Spleen (tissue), 11 donors: ENCODE results near the gene NBEA. TPM values are rescaled to one million over a fixed set of nuclear protein-coding genes. Genes with fewer than 3 reads are reported as not detected.

Source experiments
- DNase-seq: peaks from one replicate; pipeline ENCODE4 v3.0.0-alpha.2; 2020
- H3K27ac ChIP-seq, 8 donors: fragments of 200-600 bp; sonication (generic) in 7 of 8; 1 replicate in 4 of 8; 2 replicates in 4 of 8; pipeline versions ENCODE4 v1.5.0 to v1.8.0; 2016 to 2021; ENCODE audit warnings: inconsistent platforms in 4 of 8, mild to moderate bottlenecking in 4 of 8, moderate library complexity in 1 of 8
- H3K27me3 ChIP-seq, 7 donors: fragments of 200-600 bp; sonication (generic) in 6 of 7; replicated peaks in 1 of 7; 1 replicate in 4 of 7; 2 replicates in 3 of 7; pipeline versions ENCODE4 v1.5.0 to v1.8.0; 2016 to 2021; ENCODE audit warnings: inconsistent platforms in 3 of 7, mild to moderate bottlenecking in 1 of 7
- H3K36me3 ChIP-seq, 6 donors: fragments of 200-600 bp; sonication (generic) in 5 of 6; 1 replicate in 4 of 6; 2 replicates in 2 of 6; pipeline versions ENCODE4 v1.5.0 to v1.8.0; 2016 to 2021; ENCODE audit warnings: inconsistent platforms in 2 of 6
- H3K4me1 ChIP-seq, 6 donors: fragments of 200-600 bp; sonication (generic) in 5 of 6; 1 replicate in 3 of 6; 2 replicates in 3 of 6; pipeline versions ENCODE4 v1.5.0 to v1.8.0; 2016 to 2021; ENCODE audit warnings: inconsistent platforms in 3 of 6
- H3K4me3 ChIP-seq, 8 donors: fragments of 200-600 bp; sonication (generic) in 7 of 8; 1 replicate in 4 of 8; 2 replicates in 4 of 8; pipeline versions ENCODE4 v1.5.0 to v1.8.0; 2016 to 2021; ENCODE audit warnings: inconsistent platforms in 4 of 8, mild to moderate bottlenecking in 4 of 8, moderate library complexity in 2 of 8
- H3K9me3 ChIP-seq, 8 donors: fragments of 200-600 bp; sonication (generic) in 7 of 8; 1 replicate in 4 of 8; 2 replicates in 4 of 8; pipeline versions ENCODE4 v1.5.0 to v1.8.0; 2016 to 2021; ENCODE audit warnings: inconsistent platforms in 4 of 8
- CTCF ChIP-seq, 11 experiments: fragments of 200-600 bp in 7 of 11; fragments of 450-650 bp in 4 of 11; sonication (generic) in 4 of 11; IDR thresholded peaks in 8 of 11; conservative IDR thresholded peaks in 3 of 11; 1 replicate in 7 of 11; 2 replicates in 4 of 11; pipeline versions ENCODE4 v1.4.0 to v1.8.0; 2016 to 2021; ENCODE audit warnings: antibody characterized with exemption in 11 of 11, inconsistent platforms in 4 of 11, mild to moderate bottlenecking in 1 of 11
- POLR2A ChIP-seq, 3 donors: fragments of 450-650 bp; IDR thresholded peaks; one replicate each; pipeline ENCODE4 v1.5.1; 2017; ENCODE audit warnings: antibody characterized with exemption in 3 of 3, mild to moderate bottlenecking in 1 of 3
- POLR2AphosphoS5 ChIP-seq, 3 donors: sonication (generic); formaldehyde crosslinking; IDR thresholded peaks; one replicate each; pipeline ENCODE4 v1.5.1; 2017; ENCODE audit warnings: antibody characterized with exemption in 3 of 3
- WGBS, 5 donors: extraction: QIAGEN DNeasy Blood & Tissue Kit in 3 of 5; methylation state at CpG; one replicate each; pipeline versions ENCODE4 v1.1.5 to v1.1.7; 2013 to 2018; 5-methylcytosine and 5-hydroxymethylcytosine counted together
- intact Hi-C: fragments of 100-400 bp; cut with DNase I; formaldehyde crosslinking; loops from one replicate; pipeline ENCODE4 v1.15.0; 2023; ENCODE audit warnings: low total_unique reads
- polyA plus RNA-seq, 3 donors: library from polyadenylated mRNA; stranded (reverse); fragments of 200-250 nt; gene quantifications; one replicate each; pipeline ENCODE4 v1.2.1, GENCODE V29; 2013
- total RNA-seq, 7 donors: library from RNA; depleted of rRNA in 3 of 7; stranded (reverse); fragments of >200 nt in 3 of 7; fragmentation: NEBNext Ultra II Directional in 4 of 7; extraction: Animal tissue kit (Norgen Biotek cat#: 25700) in 4 of 7; gene quantifications; one replicate each; pipeline versions ENCODE4 v1.1.0 to v1.2.1, GENCODE V29; 2016 to 2021
- donor health status: healthy with polysubstance abuse.
- donor health status: DM: no; HTN: no; CAD: no; lungs with moderate emphysema.
- donor health status: DM: no; HTN: no; CAD: no.
- donor health status: Bipolar disorder and iron deficiency.
- donor health status: healthy.
- donor health status: DM: no; HTN: no; CAD: no.
- donor health status: DM: yes; HTN: yes; CAD: no.

Gene NBEA
- total and polyA plus RNA-seq, 10 donors, result 1.8 to 27.7 (median 12.9) TPM

GRCh38 chr13:35716729-35717128 is 774.7 kb downstream of the NBEA start:
- intact Hi-C loops, result no loop called here
- DNase-seq, result no peak
- WGBS, 5 donors, result 83 to 95% (median 92%) methylated on average over 9 to 15 of the region's 15 CpGs

GRCh38 chr13:35718084-35718483 is 776.0 kb downstream of the NBEA start:
- peaks cover 0 to 24% (median 0%) of the 10 kb centered on the region in 7 donors for H3K27me3 ChIP-seq
- H3K9me3 ChIP-seq, result no peaks in the 10 kb centered on the region
- H3K27ac ChIP-seq, result no peak overlapping the region
- intact Hi-C loops, result no loop called here
- H3K4me3 ChIP-seq, result no peak overlapping the region
- DNase-seq, result no peak
- TF ChIP-seq POLR2AphosphoS5 (IDR thresholded peaks at IDR 0.05) (no peak), POLR2A (IDR thresholded peaks at IDR 0.05) (no peak), CTCF (IDR thresholded peaks at IDR 0.05 in 8 of 11, conservative IDR thresholded peaks at IDR 0.05 in 3 of 11) (no peak)
- 58 to 69% (median 61%) methylated on average over 5 of the region's 5 CpGs for WGBS, 5 donors
- no peaks in the 10 kb centered on the region for H3K36me3 ChIP-seq
- H3K4me1 ChIP-seq, result peaks cover 0 to 6% (median 2%) of the 10 kb centered on the region in 6 donors

More at GRCh38 chr13:35716729-35717128, 774.7 kb downstream of the NBEA start:
- TF ChIP-seq POLR2AphosphoS5 (IDR thresholded peaks at IDR 0.05) (no peak), CTCF (IDR thresholded peaks at IDR 0.05 in 8 of 11, conservative IDR thresholded peaks at IDR 0.05 in 3 of 11) (no peak)
- Histone ChIP-seq H3K27me3 (peaks cover 0 to 24% (median 0%) of the 10 kb centered on the region in 7 donors), H3K4me3 (no peak overlapping the region), H3K4me1 (peaks cover 0 to 6% (median 2%) of the 10 kb centered on the region in 6 donors), H3K36me3 (no peaks in the 10 kb centered on the region), H3K27ac (no peak overlapping the region), H3K9me3 (no peaks in the 10 kb centered on the region)

- DNase-seq, result no peak
- TF ChIP-seq CTCF (IDR thresholded peaks at IDR 0.05 in 8 of 11, conservative IDR thresholded peaks at IDR 0.05 in 3 of 11), result no peak
- no peak for TF ChIP-seq POLR2A (IDR thresholded peaks at IDR 0.05)
- no peak for TF ChIP-seq POLR2AphosphoS5 (IDR thresholded peaks at IDR 0.05)
- Histone ChIP-seq H3K36me3 (no peaks in the 10 kb centered on the region), H3K4me3 (no peak overlapping the region), H3K27me3 (peaks cover 0 to 26% (median 0%) of the 10 kb centered on the region in 7 donors), H3K4me1 (peaks cover 0 to 17% (median 5%) of the 10 kb centered on the region in 6 donors), H3K9me3 (no peaks in the 10 kb centered on the region), H3K27ac (no peak overlapping the region)
- intact Hi-C loops, result no loop called here
- WGBS, 5 donors, result 73 to 89% (median 82%) methylated on average over 5 of the region's 5 CpGs
These were observed 778.2 kb downstream of the NBEA start for GRCh38 chr13:35720290-35720689.

- no peak overlapping the region for H3K27ac ChIP-seq
- H3K27me3 ChIP-seq, result peaks cover 0 to 27% (median 0%) of the 10 kb centered on the region in 7 donors
- TF ChIP-seq CTCF (IDR thresholded peaks at IDR 0.05 in 8 of 11, conservative IDR thresholded peaks at IDR 0.05 in 3 of 11) (peak; percentile 6 to 81 (median 70)), POLR2AphosphoS5 (IDR thresholded peaks at IDR 0.05) (no peak)
- H3K9me3 ChIP-seq, result no peaks in the 10 kb centered on the region
- peaks cover 0 to 17% (median 5%) of the 10 kb centered on the region in 6 donors for H3K4me1 ChIP-seq
- intact Hi-C loops, result no loop called here
- H3K4me3 ChIP-seq, result peak overlapping the region in 1 of 8 donors; percentile 44
- no peak for DNase-seq
- H3K36me3 ChIP-seq, result no peaks in the 10 kb centered on the region
- WGBS, 5 donors, result 34 to 45% (median 39%) methylated on average over 21 of the region's 21 CpGs
These were observed 778.9 kb downstream of the NBEA start for GRCh38 chr13:35720690-35721554.
